GM19351 (cell line): ENCODE measurements around the gene CDH23.

Experiments used
- ATAC-seq: cut with Tn5 transposase; IDR thresholded peaks from one replicate; pipeline ENCODE4 v1.9.1; 2021; ENCODE audit warnings: mild to moderate bottlenecking, moderate library complexity; ENCODE audit not compliant: unreplicated experiment

Gene CDH23

DNA sequence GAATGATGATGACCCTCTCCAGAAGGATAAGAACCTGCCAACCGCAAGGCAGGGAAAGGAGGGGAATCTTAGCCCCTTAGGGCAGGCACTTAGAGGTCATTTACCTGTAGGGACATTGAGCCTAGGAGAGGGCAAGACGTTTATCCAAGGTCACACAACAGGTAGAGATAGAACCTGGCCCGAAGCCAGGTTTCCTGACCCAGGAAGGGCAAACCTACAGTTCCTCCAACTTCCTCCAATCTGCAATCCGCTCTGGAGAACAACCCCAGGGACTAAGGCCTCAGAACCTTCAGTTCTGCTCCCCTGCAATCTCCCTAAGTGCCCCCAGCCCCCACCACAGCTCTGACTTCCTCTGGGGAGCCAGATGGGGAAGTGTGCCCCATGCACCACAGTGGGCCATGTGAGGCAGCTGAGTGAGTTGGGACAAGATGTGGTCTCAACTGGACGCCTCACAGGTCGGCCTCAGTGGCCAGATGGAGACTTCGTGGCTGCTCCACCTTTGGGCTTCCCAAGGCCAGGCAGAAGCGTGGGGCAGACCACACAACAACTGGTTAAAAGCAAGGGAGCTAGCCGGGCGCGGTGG lies 455.7 kb downstream of the CDH23 start:
- ATAC-seq = no peak

DNA sequence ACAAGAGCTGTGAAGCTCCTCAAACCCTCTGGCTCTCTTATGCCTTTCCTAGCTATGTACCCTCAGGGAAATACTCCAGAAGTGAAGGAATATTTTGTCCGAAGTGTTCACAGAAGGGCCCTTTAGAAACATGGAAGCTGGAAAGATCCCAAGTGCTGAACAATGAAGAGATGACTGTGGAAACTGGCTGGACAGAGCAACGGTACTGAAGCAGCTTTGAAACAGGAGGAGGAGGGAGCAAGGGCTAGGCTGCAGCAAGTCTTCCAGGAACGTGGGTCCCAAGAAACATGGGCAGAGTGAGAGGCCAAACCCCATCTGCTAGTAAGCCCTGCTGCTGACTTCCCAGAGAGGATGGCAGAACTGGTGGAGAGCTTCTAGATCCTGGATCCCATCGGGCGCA lies 457.3 kb downstream of the CDH23 start:
- no peak for ATAC-seq

DNA sequence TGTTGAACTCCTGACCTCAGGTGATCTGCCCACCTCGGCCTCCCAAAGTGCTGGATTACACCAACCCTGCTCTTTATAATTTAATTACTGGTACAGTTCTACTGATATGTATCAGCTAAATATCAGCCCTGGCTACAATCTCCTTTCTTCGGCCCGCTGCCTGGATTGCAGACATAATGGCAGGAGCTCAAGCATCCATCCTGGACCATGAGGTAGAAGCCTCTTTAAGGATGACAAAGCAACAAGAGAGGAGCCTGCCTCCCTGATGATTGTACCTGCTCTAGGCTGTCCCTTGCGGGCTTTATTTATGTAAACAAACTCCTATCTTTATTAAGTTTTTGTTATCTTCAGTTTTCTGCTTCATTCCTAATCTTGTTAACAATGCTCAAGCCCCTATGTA lies 459.9 kb downstream of the CDH23 start:
- ATAC-seq = no peak

DNA sequence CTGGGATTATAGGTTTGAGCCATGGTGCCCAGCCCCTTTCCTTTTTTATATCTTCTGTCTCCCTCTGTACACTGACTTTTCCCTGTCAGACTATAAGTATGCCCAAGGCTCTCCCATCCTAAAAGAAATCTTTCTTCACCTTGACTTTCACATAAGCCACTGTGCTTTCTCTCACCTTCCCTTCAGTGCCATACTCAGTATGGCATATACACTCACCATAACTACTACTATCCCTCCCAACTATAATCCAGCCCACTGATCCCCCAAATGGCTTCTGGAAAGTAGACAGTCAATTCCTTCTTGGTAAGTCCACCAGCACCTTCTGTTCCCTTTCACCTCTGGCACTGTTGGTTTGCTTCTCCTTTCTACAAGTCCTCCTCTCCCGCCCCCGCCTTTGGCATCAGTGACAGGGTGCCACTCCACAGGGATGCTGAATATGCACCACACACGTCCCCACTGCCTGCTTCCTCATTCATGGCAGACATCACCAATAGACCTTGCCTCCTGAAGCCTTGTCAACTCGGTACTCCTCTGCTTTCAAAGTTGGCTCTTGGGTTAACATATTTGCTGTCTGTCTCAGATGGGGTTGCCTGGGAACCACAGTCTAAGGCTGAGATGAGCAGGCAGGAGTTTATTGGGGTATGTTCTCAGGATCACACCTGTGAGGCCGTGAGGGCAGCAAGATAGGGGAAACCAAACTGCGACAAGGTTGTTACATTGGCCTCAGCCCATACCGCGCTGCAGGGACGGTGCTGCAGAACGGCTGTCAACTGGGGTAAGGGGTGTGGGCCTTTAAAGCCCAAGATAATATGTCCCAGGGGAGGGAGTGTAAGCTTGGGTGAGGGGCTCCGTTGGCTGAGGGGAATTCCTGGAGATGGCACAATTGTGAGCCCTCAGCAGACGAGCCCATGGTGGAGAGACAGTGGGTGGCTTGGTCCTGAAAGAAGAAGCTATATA lies 461.5 kb downstream of the CDH23 start:
- ATAC-seq = no peak

DNA sequence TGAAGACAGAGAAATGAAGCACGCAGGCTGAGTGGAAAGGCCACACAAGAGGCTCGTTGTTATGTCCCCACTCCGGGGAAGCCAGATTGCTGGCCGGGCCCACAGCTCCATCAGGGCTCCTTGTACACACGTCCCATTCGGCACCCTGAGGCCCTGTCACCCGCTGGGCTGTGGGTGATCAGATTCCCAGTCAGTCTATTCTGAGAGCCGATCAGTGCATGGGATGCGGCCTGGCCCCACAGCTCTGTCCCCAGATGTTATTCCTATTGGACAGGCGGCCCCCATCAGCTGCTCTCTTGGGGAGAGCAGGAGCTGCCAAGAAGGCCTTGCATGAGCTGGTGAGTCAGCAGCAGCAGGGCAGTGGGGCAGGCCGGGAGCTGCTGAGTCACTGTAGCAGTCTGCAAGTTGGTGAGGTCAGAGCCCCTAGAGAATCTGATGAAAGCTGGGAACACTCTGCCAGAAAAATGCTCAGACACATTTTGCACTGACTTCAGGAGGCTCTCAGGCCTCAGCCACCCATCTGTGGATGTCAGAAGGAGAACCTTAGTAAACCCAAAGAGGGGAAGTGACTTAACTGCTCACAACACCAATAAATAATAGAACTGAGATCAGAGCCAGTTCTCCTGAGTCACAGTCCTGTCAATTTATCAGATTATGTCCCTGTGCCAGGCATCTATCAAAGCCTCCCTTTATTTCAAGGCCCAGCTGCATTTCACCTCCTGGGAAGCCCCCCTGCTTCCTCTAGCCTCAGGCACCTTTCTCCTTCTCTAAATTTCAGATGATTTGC lies 463.7 kb downstream of the CDH23 start:
- ATAC-seq = no peak

DNA sequence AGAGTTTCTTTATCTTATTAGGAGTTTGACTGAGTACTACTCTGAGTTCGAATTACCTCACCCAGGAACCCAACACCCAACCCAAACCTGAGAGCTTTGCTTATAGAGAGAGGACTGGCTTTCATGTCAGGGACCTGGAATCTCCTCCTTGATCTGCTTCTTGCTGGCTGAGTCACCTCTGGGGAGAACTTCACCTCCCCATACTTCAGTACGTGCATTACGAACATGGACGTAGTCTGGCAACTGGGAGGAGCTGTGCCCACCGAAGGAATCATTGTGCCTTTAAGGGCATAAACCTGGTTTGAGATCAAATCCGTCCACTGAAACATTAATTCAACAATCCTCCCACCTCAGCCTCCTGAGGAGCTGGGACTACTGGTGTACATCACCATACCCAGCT lies 466.5 kb downstream of the CDH23 start:
- no peak for ATAC-seq

DNA sequence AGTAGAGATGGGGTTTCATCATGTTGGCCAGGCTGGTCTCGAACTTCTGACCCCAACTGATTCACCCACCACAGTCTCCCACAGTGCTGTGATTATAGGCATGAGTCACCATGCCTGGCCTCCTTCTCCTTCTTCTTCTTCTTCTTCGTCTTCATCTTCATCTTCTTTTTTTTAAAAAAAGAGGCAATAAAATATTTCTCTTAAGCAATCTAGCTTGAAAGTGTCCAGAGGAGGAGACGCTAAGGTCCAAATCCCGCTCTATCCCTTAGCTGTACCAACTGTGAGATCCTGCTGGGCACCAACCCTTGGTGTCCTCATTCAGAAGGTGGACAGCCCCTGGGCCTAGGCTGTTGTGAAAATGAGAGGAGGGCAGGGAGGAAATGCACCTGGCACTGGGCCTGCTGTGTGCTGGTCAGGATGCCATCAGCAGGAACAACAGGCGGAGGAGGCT lies 468.2 kb downstream of the CDH23 start:
- no peak for ATAC-seq
